Common myeloid progenitor, CD34-positive (primary cell): Measurements from ENCODE around the gene C1orf115.

Experiments
- CTCF ChIA-PET: fragments of 350-600 bp; sonication (Branson Sonifier 250); formaldehyde crosslinking; loops from one replicate; lab custom pipeline; 2021; ENCODE audit warnings: antibody characterized with exemption; lab: Charles Lee
- POLR2A ChIA-PET: fragments of 350-600 bp; sonication (Branson Sonifier 250); formaldehyde crosslinking; loops from one replicate; lab custom pipeline; 2021; ENCODE audit warnings: antibody characterized with exemption; lab: Charles Lee
- DNase-seq, 3 donors: peaks; one replicate each; pipeline versions ENCODE4 v3.0.0 to v3.0.0-alpha.2; 2013
- H3K27ac ChIP-seq, 2 experiments: 1 replicate in 1 of 2; 2 replicates in 1 of 2; pipeline ENCODE4 v1.7.0; 2013; ENCODE audit warnings: inconsistent platforms in 2 of 2, low read length in 2 of 2, mild to moderate bottlenecking in 2 of 2, low read depth in 1 of 2, moderate library complexity in 1 of 2; ENCODE audit not compliant: severe bottlenecking in 2 of 2, insufficient read depth in 1 of 2, poor library complexity in 1 of 2
- H3K27me3 ChIP-seq, 5 experiments: replicated peaks in 2 of 5; 1 replicate in 3 of 5; 2 replicates in 2 of 5; pipeline versions ENCODE4 v1.6.1 to v1.7.0; 2013; ENCODE audit warnings: low read length in 4 of 5, mild to moderate bottlenecking in 2 of 5, moderate library complexity in 2 of 5, inconsistent platforms in 1 of 5; ENCODE audit not compliant: insufficient read depth in 5 of 5, control insufficient read depth in 4 of 5
- H3K36me3 ChIP-seq, 4 experiments: 1 replicate in 2 of 4; 2 replicates in 2 of 4; pipeline versions ENCODE4 v1.6.1 to v1.7.0; 2013; ENCODE audit warnings: low read length in 3 of 4, control low read depth in 1 of 4, mild to moderate bottlenecking in 1 of 4; ENCODE audit not compliant: control insufficient read depth in 4 of 4, insufficient read depth in 4 of 4
- H3K4me1 ChIP-seq, 4 experiments: 1 replicate in 3 of 4; 2 replicates in 1 of 4; pipeline versions ENCODE4 v1.6.1 to v1.7.1; 2013; ENCODE audit warnings: low read length in 3 of 4, mild to moderate bottlenecking in 3 of 4, control low read depth in 1 of 4, inconsistent platforms in 1 of 4, moderate library complexity in 1 of 4; ENCODE audit not compliant: control insufficient read depth in 4 of 4, insufficient read depth in 4 of 4; ENCODE audit errors: control extremely low read depth in 1 of 4
- H3K4me3 ChIP-seq, 7 experiments: 1 replicate in 4 of 7; 2 replicates in 3 of 7; pipeline versions ENCODE4 v1.5.1 to v1.7.0; 2013; ENCODE audit warnings: mild to moderate bottlenecking in 7 of 7, low read length in 6 of 7, moderate library complexity in 6 of 7, inconsistent platforms in 2 of 7, low read depth in 2 of 7, control low read depth in 1 of 7; ENCODE audit not compliant: insufficient read depth in 4 of 7, control insufficient read depth in 1 of 7; ENCODE audit errors: extremely low read depth in 1 of 7
- H3K9me3 ChIP-seq, 5 experiments: 1 replicate in 4 of 5; 2 replicates in 1 of 5; pipeline versions ENCODE4 v1.6.1 to v1.7.1; 2013; ENCODE audit warnings: low read length in 4 of 5, mild to moderate bottlenecking in 2 of 5, inconsistent platforms in 1 of 5, low read depth in 1 of 5, moderate library complexity in 1 of 5; ENCODE audit not compliant: control insufficient read depth in 4 of 5, insufficient read depth in 2 of 5; ENCODE audit errors: control extremely low read depth in 1 of 5
- WGBS: methylation state at CpG from one replicate; pipeline ENCODE4 v1.1.5; 2013; ENCODE audit not compliant: insufficient coverage; 5-methylcytosine and 5-hydroxymethylcytosine counted together

The C1orf115 gene

DNA sequence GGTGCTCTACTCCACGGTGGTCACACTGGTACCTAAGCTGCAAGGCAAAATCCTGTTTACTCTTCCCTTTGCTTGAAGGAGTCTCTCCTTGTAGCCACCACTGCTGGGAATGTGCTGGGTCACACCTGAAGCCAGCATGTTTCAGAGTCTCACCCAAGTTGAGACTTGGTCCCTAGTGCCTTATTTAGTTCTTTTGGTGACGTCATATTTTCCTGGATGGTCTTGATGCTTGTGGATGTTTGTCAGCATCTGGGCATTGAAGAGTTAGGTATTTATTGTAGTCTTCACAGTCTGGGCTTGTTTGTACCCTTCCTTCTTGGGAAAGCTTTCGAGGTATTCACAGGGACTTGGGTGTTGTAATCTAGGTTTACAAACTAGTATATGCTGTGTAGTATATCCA, 52.4 kb downstream of the C1orf115 start:
- 100% methylated on average over 1 of the region's 3 CpGs for WGBS
- Histone ChIP-seq H3K4me1 (peaks cover 0 to under 1% (median under 1%) of the 10 kb centered on the region in 4 experiments), H3K36me3 (no peaks in the 10 kb centered on the region), H3K9me3 (no peaks in the 10 kb centered on the region), H3K4me3 (no peak overlapping the region), H3K27me3 (peaks cover 2 to 16% (median 10%) of the 10 kb centered on the region in 5 experiments), H3K27ac (no peak overlapping the region)
- ChIA-PET POLR2A (no interaction called here), CTCF (interaction anchor here (1.3 to 2.4 kb wide), 2 partner anchors 10 to 14 kb away, joined by 3 to 6 read pairs; no protein-coding TSS in a partner anchor)
- DNase-seq, result no peak

DNA sequence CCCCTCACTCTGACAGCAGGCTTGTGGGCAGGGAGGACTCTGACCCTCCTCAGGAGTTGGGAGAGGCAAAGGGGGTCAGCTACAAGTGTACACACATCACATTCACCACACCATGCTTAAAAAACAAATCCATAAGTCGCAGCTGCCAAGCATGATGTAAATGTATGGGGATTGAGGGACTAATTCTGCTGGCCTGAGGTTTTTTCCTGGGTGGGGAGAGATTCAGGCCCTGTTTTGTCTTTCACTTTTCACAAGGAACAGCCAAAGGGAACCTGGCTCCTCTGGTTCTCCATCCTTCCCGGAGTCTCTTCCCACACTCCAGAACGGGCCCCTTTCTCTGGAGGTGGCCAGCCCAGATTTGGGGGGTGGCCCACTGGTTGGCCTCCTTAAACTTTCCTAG, 56.7 kb downstream of the C1orf115 start:
- ChIA-PET POLR2A (no interaction called here), CTCF (interaction anchor here (2.6 kb wide), 1 partner anchor 13 kb away, joined by 12 read pairs; no protein-coding TSS in a partner anchor)
- H3K27me3 ChIP-seq, result peaks cover 12 to 38% (median 14%) of the 10 kb centered on the region in 5 experiments
- H3K9me3 ChIP-seq, result no peaks in the 10 kb centered on the region
- H3K27ac ChIP-seq, result no peak overlapping the region
- 100% methylated on average over 3 of the region's 3 CpGs for WGBS
- H3K4me3 ChIP-seq, result no peak overlapping the region
- peaks cover 2 to 15% (median 12%) of the 10 kb centered on the region in 4 experiments for H3K4me1 ChIP-seq
- no peaks in the 10 kb centered on the region for H3K36me3 ChIP-seq
- no peak for DNase-seq

DNA sequence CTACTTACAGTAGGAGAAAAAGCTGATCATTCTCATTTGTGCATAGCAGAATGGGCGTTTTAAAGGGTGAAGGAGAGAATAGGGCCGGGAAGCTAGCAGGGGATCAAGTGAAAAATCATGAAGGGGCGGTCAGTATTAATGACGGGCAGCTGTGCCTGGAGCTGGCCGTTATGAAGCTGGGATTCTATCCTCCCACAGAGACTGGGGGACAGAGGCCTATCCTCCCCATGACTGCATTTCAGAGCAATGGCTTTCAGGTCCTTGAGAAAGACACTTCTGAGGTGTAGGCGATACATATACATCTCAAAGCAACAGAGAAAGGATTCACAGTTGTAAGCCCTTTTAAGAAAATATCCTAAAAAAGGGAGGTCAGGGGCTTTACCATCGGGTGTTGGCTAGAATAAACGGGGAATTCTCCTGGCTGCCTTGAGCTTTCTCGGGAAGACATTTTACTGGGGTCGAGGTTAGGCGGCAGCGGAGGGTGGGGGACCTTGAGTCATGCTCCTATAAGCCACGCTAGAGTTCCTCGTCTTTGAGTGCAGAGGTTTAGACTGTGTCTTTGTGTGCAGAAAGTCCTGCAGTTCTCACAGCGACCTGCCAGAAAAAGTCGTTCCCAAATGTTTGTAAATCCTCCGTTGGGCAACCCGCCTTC, 57.4 kb downstream of the C1orf115 start:
- DNase-seq, result peak in 2 of 3 donors; percentile 60 to 71
- H3K27me3 ChIP-seq, result peaks cover 12 to 43% (median 14%) of the 10 kb centered on the region in 5 experiments
- H3K4me3 ChIP-seq, result peak overlapping the region; percentile 29 to 84 (median 69)
- H3K9me3 ChIP-seq, result no peaks in the 10 kb centered on the region
- ChIA-PET CTCF (interaction anchor here (0.8 to 2.6 kb wide), 3 partner anchors 14 to 453 kb away, joined by 3 to 12 read pairs (median 4); no protein-coding TSS in a partner anchor), POLR2A (no interaction called here)
- no peak overlapping the region for H3K27ac ChIP-seq
- no peaks in the 10 kb centered on the region for H3K36me3 ChIP-seq
- H3K4me1 ChIP-seq, result peaks cover 2 to 15% (median 12%) of the 10 kb centered on the region in 4 experiments
- WGBS, result 40% methylated on average over 17 of the region's 18 CpGs

DNA sequence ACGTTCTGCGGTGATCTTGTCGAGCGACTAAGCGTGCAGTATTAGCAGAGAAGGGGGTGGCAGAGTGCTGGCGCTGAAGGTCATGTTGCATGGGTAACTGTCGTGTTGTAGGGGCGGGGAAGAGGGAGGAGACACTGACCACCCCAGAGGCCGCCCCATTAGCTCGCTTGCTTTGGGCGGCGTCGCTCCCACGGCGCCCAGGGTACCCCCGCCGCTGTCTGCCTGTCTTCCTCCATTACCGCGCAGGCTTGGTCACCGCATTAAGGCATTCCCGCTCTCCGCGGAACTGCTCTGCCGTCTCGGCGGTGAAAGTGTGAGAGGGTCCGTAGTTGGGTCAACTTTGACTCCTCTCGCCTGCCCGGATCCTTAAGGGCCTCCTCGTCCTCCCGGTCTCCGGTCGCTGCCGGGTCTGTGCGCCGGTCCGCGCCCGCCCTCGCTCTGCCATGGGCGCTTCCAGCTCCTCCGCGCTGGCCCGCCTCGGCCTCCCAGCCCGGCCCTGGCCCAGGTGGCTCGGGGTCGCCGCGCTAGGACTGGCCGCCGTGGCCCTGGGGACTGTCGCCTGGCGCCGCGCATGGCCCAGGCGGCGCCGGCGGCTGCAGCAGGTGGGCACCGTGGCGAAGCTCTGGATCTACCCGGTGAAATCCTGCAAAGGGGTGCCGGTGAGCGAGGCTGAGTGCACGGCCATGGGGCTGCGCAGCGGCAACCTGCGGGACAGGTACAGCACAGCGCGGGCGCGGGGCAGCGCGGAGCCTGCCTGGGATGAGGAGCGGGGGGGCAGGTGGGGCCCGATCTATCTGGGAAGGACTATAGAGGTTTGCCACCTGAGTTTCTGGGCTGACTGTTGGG, 58.1 kb downstream of the C1orf115 start, which contains the start of gene MTARC2:
Gene MTARC2, plus strand, starts transcription at position 234 of the 846 bp plus-strand sequence. Its CDS starts 210 bp downstream, at position 444.
- no peak within 1 kb of the TSS for H3K27ac ChIP-seq
- H3K36me3 ChIP-seq, result no peaks in the 10 kb centered on the region

More for the DNA sequence above, 58.1 kb downstream of the C1orf115 start, which contains the start of gene MTARC2:
- Histone ChIP-seq H3K4me1 (peaks cover 2 to 15% (median 12%) of the 10 kb centered on the region in 4 experiments), H3K27me3 (peaks cover 12 to 43% (median 14%) of the 10 kb centered on the region in 5 experiments), H3K9me3 (no peaks in the 10 kb centered on the region), H3K4me3 (peak within 1 kb of the TSS; percentile 29 to 84 (median 69))
- CTCF ChIA-PET, result interaction anchor here (0.8 to 2.6 kb wide), 3 partner anchors 15 to 453 kb away, joined by 3 to 12 read pairs (median 4); no protein-coding TSS in a partner anchor
- POLR2A ChIA-PET, result no interaction called here
- 1% methylated on average over 71 of the region's 77 CpGs for WGBS
- DNase-seq, result peak in 2 of 3 donors; percentile 15 to 41
